OCI-LY1 (cell line): ENCODE results near the gene SKAP2.

Experiments used
- H2AFZ ChIP-seq: fragments of 200-600 bp; sonication (generic), shearing (Covaris generic); 2 replicates; pipeline ENCODE4 v1.6.0; 2014; ENCODE audit warnings: antibody characterized with exemption, mild to moderate bottlenecking, low read length
- H3F3A ChIP-seq: fragments of 200-600 bp; sonication (generic), shearing (Covaris generic); 2 replicates; pipeline ENCODE4 v1.6.0; 2014; ENCODE audit warnings: mild to moderate bottlenecking, antibody characterized with exemption, low read length, moderate library complexity; ENCODE audit not compliant: insufficient read depth
- H3K27ac ChIP-seq: fragments of 200-600 bp; sonication (generic); 2 replicates; pipeline ENCODE4 v1.5.1; 2014; ENCODE audit warnings: low read length, mixed run types, mild to moderate bottlenecking, low read depth; ENCODE audit not compliant: poor library complexity, severe bottlenecking
- H3K27me3 ChIP-seq: fragments of 200-600 bp; sonication (generic); 2 replicates; pipeline ENCODE4 v1.6.0; 2014; ENCODE audit warnings: antibody characterized with exemption, mild to moderate bottlenecking, low read length, moderate library complexity; ENCODE audit not compliant: insufficient read depth
- H3K36me3 ChIP-seq: fragments of 200-600 bp; sonication (generic); 2 replicates; pipeline ENCODE4 v1.6.1; 2014; ENCODE audit warnings: mild to moderate bottlenecking, antibody characterized with exemption, low read length, moderate library complexity, mixed read lengths; ENCODE audit not compliant: insufficient read depth
- H3K4me1 ChIP-seq: fragments of 200-600 bp; sonication (generic); 2 replicates; pipeline ENCODE4 v1.5.1; 2014; ENCODE audit warnings: mild to moderate bottlenecking, low read length, moderate library complexity; ENCODE audit not compliant: insufficient read depth, severe bottlenecking
- H3K4me2 ChIP-seq: fragments of 200-600 bp; sonication (generic), shearing (Covaris generic); 2 replicates; pipeline ENCODE4 v1.6.1; 2014; ENCODE audit warnings: low read length
- H3K4me3 ChIP-seq: fragments of 200-600 bp; sonication (generic); 2 replicates; pipeline ENCODE4 v1.5.1; 2014; ENCODE audit warnings: low read length, low read depth, mild to moderate bottlenecking, mixed read lengths; ENCODE audit not compliant: poor library complexity, severe bottlenecking
- H3K79me2 ChIP-seq: fragments of 200-600 bp; shearing (Covaris generic); 2 replicates; pipeline ENCODE4 v1.6.1; 2016; ENCODE audit warnings: mixed run types, low read length, mixed read lengths; ENCODE audit not compliant: insufficient read depth
- H3K9ac ChIP-seq: fragments of 200-600 bp; sonication (generic), shearing (Covaris generic); 2 replicates; pipeline ENCODE4 v1.6.1; 2014; ENCODE audit warnings: mild to moderate bottlenecking, low read length, mixed read lengths
- H3K9me2 ChIP-seq: fragments of 200-600 bp; sonication (generic), shearing (Covaris generic); 2 replicates; pipeline ENCODE4 v1.6.1; 2014; ENCODE audit warnings: low read depth, mild to moderate bottlenecking, low read length, mixed read lengths
- H3K9me3 ChIP-seq: fragments of 200-600 bp; shearing (Covaris generic); 2 replicates; pipeline ENCODE4 v1.6.1; 2014; ENCODE audit warnings: low read length, mixed read lengths
- H4K20me1 ChIP-seq: fragments of 200-600 bp; sonication (generic), shearing (Covaris generic); 2 replicates; pipeline ENCODE4 v1.6.0; 2016; ENCODE audit warnings: mild to moderate bottlenecking, low read length; ENCODE audit not compliant: insufficient read depth
- CTCF ChIP-seq: fragments of 200-600 bp; sonication (generic), shearing (Covaris generic); IDR thresholded peaks from 2 replicates; pipeline ENCODE4 v1.5.1; 2017; ENCODE audit warnings: mild to moderate bottlenecking, antibody characterized with exemption, low read length, moderate library complexity, mixed read lengths
- EZH2 ChIP-seq: fragments of 200-600 bp; sonication (generic), shearing (Covaris generic); IDR thresholded peaks from 2 replicates; pipeline ENCODE4 v1.8.0; 2017; ENCODE audit warnings: borderline replicate concordance, mixed run types, mild to moderate bottlenecking, antibody characterized with exemption, low read length, moderate library complexity, mixed read lengths

The SKAP2 gene

DNA sequence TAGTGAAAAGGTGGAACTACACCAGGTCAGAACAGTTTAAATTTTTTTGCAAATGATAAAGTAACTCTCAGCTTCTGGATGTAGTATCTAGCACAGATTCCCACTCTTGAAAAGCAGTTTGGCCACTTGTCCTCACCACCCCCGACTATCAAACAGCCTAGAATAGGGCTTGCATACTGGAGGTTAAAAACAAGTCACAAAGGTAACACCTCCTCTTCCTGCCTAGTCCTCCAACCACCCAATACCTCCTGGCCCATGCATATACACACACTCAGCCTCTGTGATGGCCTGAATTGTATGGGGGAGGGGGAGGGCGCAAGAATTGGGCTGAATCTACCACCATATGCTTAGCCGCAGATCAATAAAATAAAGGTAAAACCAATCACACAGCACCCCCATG lies 5.7 kb downstream of the SKAP2 start:
- H3K79me2 ChIP-seq, result no peaks in the 10 kb centered on the region; the same call in 1 of the 2 replicates
- H3F3A ChIP-seq, result no peaks in the 10 kb centered on the region
- peaks cover 35% of the 10 kb centered on the region for H3K4me1 ChIP-seq
- H3K27me3 ChIP-seq, result no peaks in the 10 kb centered on the region
- no peaks in the 10 kb centered on the region for H4K20me1 ChIP-seq
- no peaks in the 10 kb centered on the region for H3K36me3 ChIP-seq
- no peak overlapping the region for H2AFZ ChIP-seq
- no peak overlapping the region for H3K27ac ChIP-seq
- no peaks in the 10 kb centered on the region for H3K9me3 ChIP-seq
- no peak overlapping the region for H3K4me2 ChIP-seq
- no peak for TF ChIP-seq EZH2
- TF ChIP-seq CTCF, result no peak
- H3K4me3 ChIP-seq, result no peak overlapping the region
- H3K9ac ChIP-seq, result no peak overlapping the region
- H3K9me2 ChIP-seq, result no peaks in the 10 kb centered on the region

DNA sequence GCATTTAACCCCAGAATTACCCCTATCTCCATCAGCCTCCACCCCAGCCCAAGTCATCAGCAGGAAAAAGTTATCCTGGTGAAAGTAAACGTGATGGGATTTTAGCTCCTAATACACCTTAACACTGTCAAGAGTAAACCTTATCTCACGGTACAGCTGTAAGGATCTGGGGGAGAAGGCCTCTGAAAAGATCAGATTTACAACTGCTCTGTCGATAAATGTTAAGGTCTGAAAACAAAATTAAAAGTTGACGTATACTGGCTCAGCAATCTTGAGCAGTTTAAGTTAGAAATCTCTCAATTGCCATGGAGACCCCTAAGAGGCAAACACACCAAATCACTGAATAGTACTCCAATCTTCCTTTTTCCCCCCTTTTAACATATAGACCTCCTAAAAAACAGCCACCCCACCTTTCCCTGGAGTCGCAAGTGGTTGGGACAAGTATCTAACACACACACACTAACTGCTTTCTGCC lies 6.1 kb downstream of the SKAP2 start:
- H2AFZ ChIP-seq, result no peak overlapping the region
- H3K9me2 ChIP-seq, result no peaks in the 10 kb centered on the region
- H3K9me3 ChIP-seq, result no peaks in the 10 kb centered on the region
- H3K4me1 ChIP-seq, result peaks cover 30% of the 10 kb centered on the region
- no peak overlapping the region for H3K9ac ChIP-seq
- no peaks in the 10 kb centered on the region for H3K36me3 ChIP-seq
- H3K27me3 ChIP-seq, result no peaks in the 10 kb centered on the region
- no peak overlapping the region; the same call in 1 of the 2 replicates for H3K4me2 ChIP-seq
- H3K4me3 ChIP-seq, result no peak overlapping the region
- H3F3A ChIP-seq, result no peaks in the 10 kb centered on the region
- H4K20me1 ChIP-seq, result no peaks in the 10 kb centered on the region
- TF ChIP-seq CTCF, result no peak
- no peak for TF ChIP-seq EZH2
- H3K27ac ChIP-seq, result no peak overlapping the region
- no peaks in the 10 kb centered on the region; the same call in 1 of the 2 replicates for H3K79me2 ChIP-seq

GRCh38 chr7:26857506-26858240 lies 6.7 kb downstream of the SKAP2 start:
- Histone ChIP-seq H4K20me1 (no peaks in the 10 kb centered on the region), H3K27me3 (no peaks in the 10 kb centered on the region), H3K27ac (no peak overlapping the region), H3F3A (no peaks in the 10 kb centered on the region), H3K9ac (no peak overlapping the region), H3K9me2 (no peaks in the 10 kb centered on the region), H3K9me3 (no peaks in the 10 kb centered on the region), H3K4me1 (peaks cover 24% of the 10 kb centered on the region), H3K4me2 (peak overlapping the region; percentile 6; the same call in 1 of the 2 replicates), H3K4me3 (no peak overlapping the region), H2AFZ (no peak overlapping the region), H3K79me2 (no peaks in the 10 kb centered on the region; the same call in 1 of the 2 replicates), H3K36me3 (no peaks in the 10 kb centered on the region)
- no peak for TF ChIP-seq CTCF
- TF ChIP-seq EZH2, result no peak
